ENCODE measurements around the gene PLXNB1.

Gene PLXNB1

GRCh38 chr3:48418651-48419050 is 11.2 kb downstream of the PLXNB1 start:
- no peak for DNase-seq

- no peak for DNase-seq
Observed at GRCh38 chr3:48418140-48418539, 11.7 kb downstream of the PLXNB1 start.

- DNase-seq: no peak
Observed at GRCh38 chr3:48417529-48418108, 12.3 kb downstream of the PLXNB1 start.

- DNase-seq: no peak
Observed at GRCh38 chr3:48416546-48416945, 13.3 kb downstream of the PLXNB1 start.

GRCh38 chr3:48416091-48416505 is 13.8 kb downstream of the PLXNB1 start:
- DNase-seq: no peak

- no peak for DNase-seq
Observed at GRCh38 chr3:48415251-48415953, 14.5 kb downstream of the PLXNB1 start.

- no peak for DNase-seq
Observed at GRCh38 chr3:48414376-48415250, 15.3 kb downstream of the PLXNB1 start.

GRCh38 chr3:48413611-48414010 is 16.3 kb downstream of the PLXNB1 start:
- DNase-seq: no peak

- DNase-seq: no peak
Observed at GRCh38 chr3:48413086-48413485, 16.8 kb downstream of the PLXNB1 start.

- no peak for DNase-seq
Observed at GRCh38 chr3:48412375-48413001, 17.4 kb downstream of the PLXNB1 start.

GRCh38 chr3:48411606-48412374 is 18.1 kb downstream of the PLXNB1 start:
- DNase-seq: no peak

GRCh38 chr3:48411041-48411588 is 18.8 kb downstream of the PLXNB1 start:
- no peak for DNase-seq

- DNase-seq: no peak
Observed at GRCh38 chr3:48410205-48411040, 19.5 kb downstream of the PLXNB1 start.

GRCh38 chr3:48409291-48410201 is 20.3 kb downstream of the PLXNB1 start:
- no peak for DNase-seq

GRCh38 chr3:48408823-48409281 is 21.0 kb downstream of the PLXNB1 start:
- no peak for DNase-seq

GRCh38 chr3:48407542-48408099 is 22.3 kb downstream of the PLXNB1 start:
- no peak for DNase-seq

- DNase-seq: no peak
Observed at GRCh38 chr3:48406443-48407431, 23.1 kb downstream of the PLXNB1 start.

- no peak for DNase-seq
Observed at GRCh38 chr3:48405971-48406370, 23.9 kb downstream of the PLXNB1 start.
